Astrocyte (in vitro differentiated cells and primary cell): ENCODE results near the gene PEPD. TPM values are rescaled to one million over a fixed set of nuclear protein-coding genes. Genes with fewer than 3 reads are reported as not detected.
A peak's percentile ranks its signal among the peaks of the same experiment; 100 is the strongest.

ENCODE experiments used
- DNase-seq: peaks from one replicate; pipeline ENCODE4 v3.0.0-alpha.2; 2010; ENCODE audit warnings: low read depth
- FAIRE-seq: peaks from 2 replicates; lab custom pipeline; 2011; peaks lifted over from hg19 to GRCh38; lab: Jason Lieb, UNC
- H2AFZ ChIP-seq: 2 replicates; pipeline ENCODE4 v1.6.0; 2012; ENCODE audit warnings: low read depth, low read length, inconsistent platforms
- H3K27ac ChIP-seq: 2 replicates; pipeline ENCODE4 v1.5.1; 2011; ENCODE audit warnings: low read depth, low read length, inconsistent platforms
- H3K27me3 ChIP-seq: 2 replicates; pipeline ENCODE4 v1.6.0; 2011; ENCODE audit warnings: low read length, inconsistent platforms; ENCODE audit not compliant: insufficient read depth
- H3K36me3 ChIP-seq: 2 replicates; pipeline ENCODE4 v1.5.1; 2011; ENCODE audit warnings: low read length, inconsistent platforms; ENCODE audit not compliant: insufficient read depth
- H3K4me1 ChIP-seq: 2 replicates; pipeline ENCODE4 v1.5.1; 2011; ENCODE audit warnings: low read length, inconsistent platforms; ENCODE audit not compliant: insufficient read depth
- H3K4me2 ChIP-seq: 2 replicates; pipeline ENCODE4 v1.6.0; 2012; ENCODE audit warnings: low read length, inconsistent platforms
- H3K4me3 ChIP-seq: 2 replicates; pipeline ENCODE4 v1.5.1; 2011; ENCODE audit warnings: low read depth, mild to moderate bottlenecking, low read length, inconsistent platforms; ENCODE audit not compliant: insufficient read depth
- H3K79me2 ChIP-seq: 2 replicates; pipeline ENCODE4 v1.6.0; 2012; ENCODE audit warnings: mild to moderate bottlenecking, low read length, inconsistent platforms; ENCODE audit not compliant: insufficient read depth
- H3K9ac ChIP-seq: 2 replicates; pipeline ENCODE4 v1.6.0; 2012; ENCODE audit warnings: mild to moderate bottlenecking, low read length, inconsistent platforms
- H3K9me3 ChIP-seq: 2 replicates; pipeline ENCODE4 v1.5.1; 2012; ENCODE audit warnings: low read depth, mild to moderate bottlenecking, low read length, inconsistent platforms; ENCODE audit not compliant: insufficient read depth
- H4K20me1 ChIP-seq: 2 replicates; pipeline ENCODE4 v1.6.0; 2012; ENCODE audit warnings: low read length, inconsistent platforms; ENCODE audit not compliant: insufficient read depth
- H3K27ac Mint-ChIP-seq: one replicate; pipeline ENCODE4 v1.8.0; 2021; ENCODE audit warnings: mild to moderate bottlenecking, mixed read lengths; ENCODE audit not compliant: unreplicated experiment
- H3K27me3 Mint-ChIP-seq: one replicate; pipeline ENCODE4 v1.8.0; 2021; ENCODE audit warnings: low read depth, mixed read lengths; ENCODE audit not compliant: unreplicated experiment
- H3K36me3 Mint-ChIP-seq: one replicate; pipeline ENCODE4 v1.8.0; 2021; ENCODE audit warnings: low read depth, mixed read lengths; ENCODE audit not compliant: unreplicated experiment
- H3K4me1 Mint-ChIP-seq: one replicate; pipeline ENCODE4 v1.8.0; 2021; ENCODE audit warnings: low read depth, mixed read lengths; ENCODE audit not compliant: unreplicated experiment
- H3K4me3 Mint-ChIP-seq: one replicate; pipeline ENCODE4 v1.8.0; 2021; ENCODE audit warnings: mild to moderate bottlenecking, moderate library complexity, mixed read lengths; ENCODE audit not compliant: unreplicated experiment
- H3K9me3 Mint-ChIP-seq: one replicate; pipeline ENCODE4 v1.8.0; 2021; ENCODE audit warnings: mild to moderate bottlenecking, mixed read lengths; ENCODE audit not compliant: unreplicated experiment
- EZH2 ChIP-seq: IDR thresholded peaks from 2 replicates; pipeline ENCODE4 v1.6.1; 2012; ENCODE audit warnings: mild to moderate bottlenecking, low read length, inconsistent platforms; ENCODE audit not compliant: insufficient read depth
- total RNA-seq: library from RNA; stranded (reverse); gene quantifications from 2 replicates; pipeline ENCODE4 v1.2.1, GENCODE V29; 2021
- TF ChIP-seq, protein P1 (sequence below): IDR thresholded peaks from 2 replicates; pipeline ENCODE4 v1.5.1; 2011; ENCODE audit warnings: low read depth, mild to moderate bottlenecking, inconsistent platforms, low read length, moderate library complexity; ENCODE audit not compliant: insufficient read depth

The PEPD gene
- total RNA-seq, 1 donor from 2014 or later = 37.9 TPM

DNA sequence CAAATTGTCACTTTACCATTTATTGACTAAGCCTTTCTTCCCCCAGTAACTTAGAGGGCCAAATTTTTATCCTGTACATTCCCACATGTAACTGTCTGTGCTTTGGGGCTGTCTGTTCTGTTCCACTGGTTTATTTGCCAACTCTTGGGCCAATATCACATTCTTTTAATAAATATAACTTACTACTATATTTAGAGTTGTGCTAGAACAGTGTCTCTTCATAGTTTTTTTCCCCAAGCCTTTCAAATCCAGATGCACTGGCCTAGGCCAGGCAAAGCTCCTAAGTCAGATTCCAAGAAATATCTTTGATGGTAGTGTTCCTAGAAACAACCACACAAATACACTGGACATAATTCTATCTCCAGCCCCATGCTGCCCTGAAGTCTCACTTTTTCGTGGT lies 164.0 kb downstream of the PEPD start:
- H3K9me3 ChIP-seq = no peaks in the 10 kb centered on the region
- H3K4me1 Mint-ChIP-seq = no peaks in the 10 kb centered on the region
- no peaks in the 10 kb centered on the region for H3K36me3 ChIP-seq
- H3K27me3 ChIP-seq = peaks cover 3% of the 10 kb centered on the region
- no peak overlapping the region for H2AFZ ChIP-seq
- H3K9me3 Mint-ChIP-seq = peaks cover 14% of the 10 kb centered on the region
- H3K9ac ChIP-seq = no peak overlapping the region
- no peaks in the 10 kb centered on the region for H3K79me2 ChIP-seq
- TF ChIP-seq, protein P1, sequence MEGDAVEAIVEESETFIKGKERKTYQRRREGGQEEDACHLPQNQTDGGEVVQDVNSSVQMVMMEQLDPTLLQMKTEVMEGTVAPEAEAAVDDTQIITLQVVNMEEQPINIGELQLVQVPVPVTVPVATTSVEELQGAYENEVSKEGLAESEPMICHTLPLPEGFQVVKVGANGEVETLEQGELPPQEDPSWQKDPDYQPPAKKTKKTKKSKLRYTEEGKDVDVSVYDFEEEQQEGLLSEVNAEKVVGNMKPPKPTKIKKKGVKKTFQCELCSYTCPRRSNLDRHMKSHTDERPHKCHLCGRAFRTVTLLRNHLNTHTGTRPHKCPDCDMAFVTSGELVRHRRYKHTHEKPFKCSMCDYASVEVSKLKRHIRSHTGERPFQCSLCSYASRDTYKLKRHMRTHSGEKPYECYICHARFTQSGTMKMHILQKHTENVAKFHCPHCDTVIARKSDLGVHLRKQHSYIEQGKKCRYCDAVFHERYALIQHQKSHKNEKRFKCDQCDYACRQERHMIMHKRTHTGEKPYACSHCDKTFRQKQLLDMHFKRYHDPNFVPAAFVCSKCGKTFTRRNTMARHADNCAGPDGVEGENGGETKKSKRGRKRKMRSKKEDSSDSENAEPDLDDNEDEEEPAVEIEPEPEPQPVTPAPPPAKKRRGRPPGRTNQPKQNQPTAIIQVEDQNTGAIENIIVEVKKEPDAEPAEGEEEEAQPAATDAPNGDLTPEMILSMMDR = no peak
- no peak for TF ChIP-seq EZH2
- FAIRE-seq = no peak
- H4K20me1 ChIP-seq = no peaks in the 10 kb centered on the region
- peaks cover 29% of the 10 kb centered on the region for H3K27me3 Mint-ChIP-seq
- H3K4me3 ChIP-seq = no peak overlapping the region
- H3K27ac Mint-ChIP-seq = no peak overlapping the region
- no peak overlapping the region for H3K27ac ChIP-seq
- H3K4me1 ChIP-seq = no peaks in the 10 kb centered on the region
- no peaks in the 10 kb centered on the region for H3K36me3 Mint-ChIP-seq
- H3K4me2 ChIP-seq = no peak overlapping the region
- no peak overlapping the region for H3K4me3 Mint-ChIP-seq
- DNase-seq = no peak

DNA sequence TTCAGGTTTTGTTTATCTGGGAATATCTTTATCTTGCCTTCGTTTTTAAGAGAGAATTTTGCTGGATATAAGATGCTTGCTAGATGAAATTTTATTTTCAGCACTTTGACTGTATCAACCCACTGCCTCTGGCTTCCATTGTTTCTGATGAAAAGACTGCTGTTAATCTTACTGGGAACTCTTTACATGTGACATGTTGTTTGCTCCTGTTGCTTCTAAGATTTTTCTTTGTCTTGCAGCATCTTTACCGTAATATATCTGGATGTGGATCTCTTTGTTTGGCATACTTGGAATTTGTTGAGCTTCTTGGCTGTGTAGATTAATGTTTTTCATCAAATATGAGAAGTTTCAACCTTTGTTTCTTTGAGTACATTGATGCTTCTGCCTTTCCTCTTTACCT lies 166.1 kb downstream of the PEPD start:
- H3K4me1 ChIP-seq = no peaks in the 10 kb centered on the region
- H3K27ac ChIP-seq = no peak overlapping the region
- peaks cover 14% of the 10 kb centered on the region for H3K9me3 Mint-ChIP-seq
- H3K36me3 Mint-ChIP-seq = no peaks in the 10 kb centered on the region
- H3K4me3 ChIP-seq = no peak overlapping the region
- peaks cover 16% of the 10 kb centered on the region for H3K27me3 Mint-ChIP-seq
- no peak overlapping the region for H3K4me2 ChIP-seq
- no peaks in the 10 kb centered on the region for H3K4me1 Mint-ChIP-seq
- H4K20me1 ChIP-seq = no peaks in the 10 kb centered on the region
- DNase-seq = no peak
- no peak overlapping the region for H3K9ac ChIP-seq
- TF ChIP-seq, protein P1 = no peak
- no peak for TF ChIP-seq EZH2
- H2AFZ ChIP-seq = no peak overlapping the region
- peaks cover 3% of the 10 kb centered on the region for H3K27me3 ChIP-seq
- no peaks in the 10 kb centered on the region for H3K36me3 ChIP-seq
- peak; percentile 76 for FAIRE-seq
- H3K79me2 ChIP-seq = no peaks in the 10 kb centered on the region
- H3K27ac Mint-ChIP-seq = no peak overlapping the region
- H3K4me3 Mint-ChIP-seq = no peak overlapping the region
- H3K9me3 ChIP-seq = no peaks in the 10 kb centered on the region

DNA sequence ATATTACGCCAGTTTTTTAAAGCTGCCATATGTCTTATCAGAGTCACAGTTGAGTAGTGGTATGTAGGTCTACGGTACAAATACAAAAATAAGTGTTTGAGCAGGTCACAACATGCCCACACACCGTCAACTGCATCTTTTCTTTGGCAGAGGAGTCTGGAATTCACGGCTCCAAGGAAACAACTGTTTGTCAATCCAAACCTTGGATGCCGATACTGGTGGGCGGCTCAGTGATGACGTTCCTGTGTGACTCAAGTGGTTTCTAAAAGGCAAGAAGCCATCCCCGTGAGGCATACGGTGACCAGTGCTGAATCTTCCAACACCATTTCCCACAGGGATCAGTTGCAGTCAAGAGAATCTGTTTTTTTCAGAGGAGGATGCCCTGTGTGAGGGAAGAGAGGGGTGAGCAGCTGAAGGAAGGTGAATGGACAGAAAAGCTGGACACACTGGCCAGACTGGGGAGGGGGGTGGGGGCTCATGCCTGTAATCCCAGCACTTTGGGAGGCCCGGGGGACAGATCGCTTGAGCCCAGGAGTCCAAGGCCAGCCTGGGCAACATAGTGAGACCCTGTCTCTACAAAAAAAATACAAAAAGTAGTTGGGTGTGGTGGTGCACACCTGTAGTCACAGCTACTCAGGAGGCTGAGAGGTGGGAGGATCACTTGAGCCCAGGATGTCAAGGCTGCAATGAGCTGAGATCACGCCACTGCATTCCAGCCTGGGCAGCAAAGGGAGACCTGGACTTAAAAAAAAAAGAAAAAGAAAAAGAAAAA lies 170.9 kb downstream of the PEPD start:
- Mint-ChIP-seq H3K9me3 (peaks cover 3% of the 10 kb centered on the region), H3K36me3 (no peaks in the 10 kb centered on the region), H3K27me3 (peaks cover 25% of the 10 kb centered on the region), H3K4me3 (no peak overlapping the region), H3K27ac (no peak overlapping the region), H3K4me1 (no peaks in the 10 kb centered on the region)
- no peak overlapping the region for H3K27ac ChIP-seq
- FAIRE-seq (no peak), DNase-seq (peak; percentile 78)
- no peak overlapping the region for H3K9ac ChIP-seq
- no peaks in the 10 kb centered on the region for H3K9me3 ChIP-seq
- H2AFZ ChIP-seq = no peak overlapping the region
- no peaks in the 10 kb centered on the region for H3K4me1 ChIP-seq
- no peak overlapping the region for H3K4me2 ChIP-seq
- TF ChIP-seq, protein P1 = no peak
- no peak for TF ChIP-seq EZH2
- H3K79me2 ChIP-seq = no peaks in the 10 kb centered on the region
- peaks cover 4% of the 10 kb centered on the region for H3K27me3 ChIP-seq
- no peaks in the 10 kb centered on the region for H4K20me1 ChIP-seq
- no peaks in the 10 kb centered on the region for H3K36me3 ChIP-seq
- no peak overlapping the region for H3K4me3 ChIP-seq
